ENCODE results near the gene B4GALNT2.
"Not testable (repeated sequence)": the region's sequence is repeated elsewhere in the genome, so short reads cannot be mapped to it uniquely, and the experiment has no call there.

The B4GALNT2 gene, protein sequence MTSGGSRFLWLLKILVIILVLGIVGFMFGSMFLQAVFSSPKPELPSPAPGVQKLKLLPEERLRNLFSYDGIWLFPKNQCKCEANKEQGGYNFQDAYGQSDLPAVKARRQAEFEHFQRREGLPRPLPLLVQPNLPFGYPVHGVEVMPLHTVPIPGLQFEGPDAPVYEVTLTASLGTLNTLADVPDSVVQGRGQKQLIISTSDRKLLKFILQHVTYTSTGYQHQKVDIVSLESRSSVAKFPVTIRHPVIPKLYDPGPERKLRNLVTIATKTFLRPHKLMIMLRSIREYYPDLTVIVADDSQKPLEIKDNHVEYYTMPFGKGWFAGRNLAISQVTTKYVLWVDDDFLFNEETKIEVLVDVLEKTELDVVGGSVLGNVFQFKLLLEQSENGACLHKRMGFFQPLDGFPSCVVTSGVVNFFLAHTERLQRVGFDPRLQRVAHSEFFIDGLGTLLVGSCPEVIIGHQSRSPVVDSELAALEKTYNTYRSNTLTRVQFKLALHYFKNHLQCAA

GRCh38 chr17:49132699-49133364 is at the start of gene B4GALNT2:
Gene B4GALNT2, plus strand, starts transcription at chr17:49132769. Its CDS starts 24 bp downstream, at chr17:49132793.
- H3K27me3 ChIP-seq (ENCODE audit: low read depth, low read length): peaks cover 16% of the 10 kb centered on the region
- peaks cover 0 to 12% of the 10 kb centered on the region in 2 donors for H3K4me1 ChIP-seq (ENCODE audit: control insufficient read depth in 1 of 2, insufficient read depth in 2 of 2, low read length in 2 of 2)
- no peaks in the 10 kb centered on the region for H3K36me3 ChIP-seq (ENCODE audit: control insufficient read depth in 1 of 2, insufficient read depth in 2 of 2, low read length in 2 of 2)
- no peak within 1 kb of the TSS for H3K27ac ChIP-seq (ENCODE audit: low read length)
- peak within 1 kb of the TSS in 1 of 2 donors; percentile 54 for H3K4me3 ChIP-seq (ENCODE audit: low read depth in 1 of 2, low read length in 2 of 2)
- H3K9me3 ChIP-seq (ENCODE audit: control insufficient read depth in 1 of 2, low read length in 2 of 2): peaks cover 0 to 11% of the 10 kb centered on the region in 2 donors

GRCh38 chr17:49085046-49085445 is 47.5 kb upstream of the B4GALNT2 start:
- not testable (repeated sequence) for H3K36me3 ChIP-seq (ENCODE audit: control insufficient read depth in 1 of 2, insufficient read depth in 2 of 2, low read length in 2 of 2); H3K9me3 ChIP-seq (ENCODE audit: control insufficient read depth in 1 of 2, low read length in 2 of 2); H3K27ac ChIP-seq (ENCODE audit: low read length); H3K4me3 ChIP-seq (ENCODE audit: low read depth in 1 of 2, low read length in 2 of 2); H3K4me1 ChIP-seq (ENCODE audit: control insufficient read depth in 1 of 2, insufficient read depth in 2 of 2, low read length in 2 of 2); H3K27me3 ChIP-seq (ENCODE audit: low read depth, low read length)

DNA sequence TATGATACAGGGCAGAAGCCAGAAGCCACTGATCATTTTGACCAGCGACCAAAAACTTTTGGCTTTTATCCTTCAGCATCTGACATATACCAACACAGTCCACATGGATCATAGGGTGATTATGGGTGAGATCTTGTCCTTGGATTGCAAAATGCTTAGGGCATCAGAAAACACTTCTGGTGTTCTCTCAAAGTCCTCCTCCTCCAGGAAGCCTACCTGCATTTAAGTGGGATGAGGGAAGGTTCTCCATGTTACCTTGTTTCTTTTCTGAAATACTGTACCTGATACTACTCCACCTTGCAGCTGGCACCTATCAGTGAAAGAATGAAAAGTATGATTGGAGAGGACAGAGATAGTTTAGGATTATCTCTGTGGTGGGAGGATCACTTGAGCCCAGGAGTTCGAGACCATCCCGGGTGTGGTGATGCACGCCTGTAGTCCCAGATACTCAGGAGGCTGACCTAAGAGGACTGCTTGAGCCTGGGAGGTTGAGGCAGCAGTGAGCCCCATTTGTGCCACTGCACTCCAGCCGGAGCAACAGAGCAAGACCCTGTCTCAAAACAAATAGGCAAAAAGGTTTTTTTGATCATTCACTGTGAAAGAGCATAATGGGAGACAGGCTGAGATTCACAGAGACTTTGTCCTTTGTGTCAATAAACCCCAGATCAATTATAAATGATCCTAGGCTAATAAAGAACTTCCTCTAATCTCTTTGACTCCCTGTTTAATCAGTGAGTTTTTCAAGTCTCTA is 46.8 kb upstream of the B4GALNT2 start:
- Histone ChIP-seq H3K9me3 (ENCODE audit: control insufficient read depth in 1 of 2, low read length in 2 of 2) (no peaks in the 10 kb centered on the region), H3K36me3 (ENCODE audit: control insufficient read depth in 1 of 2, insufficient read depth in 2 of 2, low read length in 2 of 2) (no peaks in the 10 kb centered on the region), H3K4me3 (ENCODE audit: low read depth in 1 of 2, low read length in 2 of 2) (no peak overlapping the region), H3K4me1 (ENCODE audit: control insufficient read depth in 1 of 2, insufficient read depth in 2 of 2, low read length in 2 of 2) (no peaks in the 10 kb centered on the region), H3K27ac (ENCODE audit: low read length) (no peak overlapping the region), H3K27me3 (ENCODE audit: low read depth, low read length) (peaks cover 4% of the 10 kb centered on the region)

- no peaks in the 10 kb centered on the region for H3K9me3 ChIP-seq (ENCODE audit: control insufficient read depth in 1 of 2, low read length in 2 of 2)
- no peak overlapping the region for H3K4me3 ChIP-seq (ENCODE audit: low read depth in 1 of 2, low read length in 2 of 2)
- H3K27ac ChIP-seq (ENCODE audit: low read length): no peak overlapping the region
- H3K27me3 ChIP-seq (ENCODE audit: low read depth, low read length): peaks cover 4% of the 10 kb centered on the region
- no peaks in the 10 kb centered on the region for H3K4me1 ChIP-seq (ENCODE audit: control insufficient read depth in 1 of 2, insufficient read depth in 2 of 2, low read length in 2 of 2)
- no peaks in the 10 kb centered on the region for H3K36me3 ChIP-seq (ENCODE audit: control insufficient read depth in 1 of 2, insufficient read depth in 2 of 2, low read length in 2 of 2)
These were observed 46.3 kb upstream of the B4GALNT2 start for GRCh38 chr17:49086316-49086605.

GRCh38 chr17:49086649-49087048 is 45.9 kb upstream of the B4GALNT2 start:
- Histone ChIP-seq H3K9me3 (ENCODE audit: control insufficient read depth in 1 of 2, low read length in 2 of 2) (no peaks in the 10 kb centered on the region), H3K27ac (ENCODE audit: low read length) (no peak overlapping the region), H3K36me3 (ENCODE audit: control insufficient read depth in 1 of 2, insufficient read depth in 2 of 2, low read length in 2 of 2) (no peaks in the 10 kb centered on the region), H3K4me3 (ENCODE audit: low read depth in 1 of 2, low read length in 2 of 2) (no peak overlapping the region), H3K27me3 (ENCODE audit: low read depth, low read length) (peaks cover 4% of the 10 kb centered on the region), H3K4me1 (ENCODE audit: control insufficient read depth in 1 of 2, insufficient read depth in 2 of 2, low read length in 2 of 2) (no peaks in the 10 kb centered on the region)

DNA sequence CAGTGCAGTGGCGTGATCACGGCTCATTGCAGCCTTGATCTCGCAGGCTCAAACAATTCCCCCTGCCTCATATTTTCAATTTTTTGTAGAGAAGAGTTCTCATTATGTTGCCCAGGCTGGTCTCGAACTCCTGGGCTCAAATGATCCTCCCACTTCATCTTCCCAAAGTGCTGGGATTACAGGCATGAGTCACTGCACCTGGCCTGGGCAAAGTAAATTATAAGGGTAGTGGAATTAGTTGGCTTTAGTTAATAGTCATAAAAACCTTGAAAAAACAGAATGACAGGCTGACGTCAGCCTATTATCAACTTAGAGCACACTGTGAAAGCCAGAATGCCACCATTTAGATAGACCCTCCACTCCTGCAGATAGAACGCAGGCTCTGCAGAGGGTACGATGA is 43.5 kb upstream of the B4GALNT2 start:
- peaks cover 4% of the 10 kb centered on the region for H3K27me3 ChIP-seq (ENCODE audit: low read depth, low read length)
- no peaks in the 10 kb centered on the region for H3K36me3 ChIP-seq (ENCODE audit: control insufficient read depth in 1 of 2, insufficient read depth in 2 of 2, low read length in 2 of 2)

DNA sequence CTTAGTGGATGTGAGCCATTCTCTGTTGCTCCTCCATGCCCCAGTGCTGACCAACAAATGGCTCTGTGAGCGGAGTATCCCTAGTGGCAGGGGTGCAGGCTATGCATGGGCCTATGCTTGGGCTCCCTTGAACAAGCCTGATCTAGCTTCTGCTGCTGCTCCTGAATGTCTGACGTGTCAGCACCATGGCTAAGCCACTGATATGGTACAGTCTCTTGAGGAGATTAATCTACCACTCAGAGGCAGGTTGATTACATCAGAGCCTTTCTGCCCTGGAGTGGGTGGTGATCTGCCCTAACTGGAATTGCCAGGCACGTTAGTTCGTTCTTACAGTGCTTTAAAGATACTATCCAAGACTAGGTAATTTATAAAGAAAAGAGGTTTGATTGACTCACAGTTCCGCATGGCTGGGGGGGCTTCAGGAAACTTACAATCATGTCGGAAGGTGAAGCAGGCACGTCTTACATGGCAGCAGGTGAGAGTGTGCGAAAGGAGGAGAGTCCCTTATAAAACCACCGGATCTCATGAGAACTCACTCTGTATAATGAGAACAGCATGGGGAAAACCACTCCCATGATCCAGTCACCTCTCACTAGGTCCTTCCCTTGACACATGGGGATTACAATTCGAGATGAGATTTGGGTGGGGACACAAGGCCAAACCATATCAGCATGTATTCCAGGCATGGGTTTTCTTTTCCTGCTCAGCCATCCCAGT is 41.5 kb upstream of the B4GALNT2 start:
- peaks cover 4% of the 10 kb centered on the region for H3K27me3 ChIP-seq (ENCODE audit: low read depth, low read length)
- H3K36me3 ChIP-seq (ENCODE audit: control insufficient read depth in 1 of 2, insufficient read depth in 2 of 2, low read length in 2 of 2): no peaks in the 10 kb centered on the region

More for the DNA sequence above, 43.5 kb upstream of the B4GALNT2 start:
- no peak overlapping the region for H3K4me3 ChIP-seq (ENCODE audit: low read depth in 1 of 2, low read length in 2 of 2)
- H3K27ac ChIP-seq (ENCODE audit: low read length): no peak overlapping the region
- no peaks in the 10 kb centered on the region for H3K9me3 ChIP-seq (ENCODE audit: control insufficient read depth in 1 of 2, low read length in 2 of 2)
- H3K4me1 ChIP-seq (ENCODE audit: control insufficient read depth in 1 of 2, insufficient read depth in 2 of 2, low read length in 2 of 2): no peaks in the 10 kb centered on the region

GRCh38 chr17:49093131-49093530 is 39.4 kb upstream of the B4GALNT2 start:
- Histone ChIP-seq H3K4me1 (ENCODE audit: control insufficient read depth in 1 of 2, insufficient read depth in 2 of 2, low read length in 2 of 2) (no peaks in the 10 kb centered on the region), H3K36me3 (ENCODE audit: control insufficient read depth in 1 of 2, insufficient read depth in 2 of 2, low read length in 2 of 2) (no peaks in the 10 kb centered on the region), H3K27ac (ENCODE audit: low read length) (no peak overlapping the region), H3K9me3 (ENCODE audit: control insufficient read depth in 1 of 2, low read length in 2 of 2) (no peaks in the 10 kb centered on the region), H3K4me3 (ENCODE audit: low read depth in 1 of 2, low read length in 2 of 2) (no peak overlapping the region), H3K27me3 (ENCODE audit: low read depth, low read length) (no peaks in the 10 kb centered on the region)

More for the DNA sequence above, 41.5 kb upstream of the B4GALNT2 start:
- Histone ChIP-seq H3K9me3 (ENCODE audit: control insufficient read depth in 1 of 2, low read length in 2 of 2) (no peaks in the 10 kb centered on the region), H3K4me3 (ENCODE audit: low read depth in 1 of 2, low read length in 2 of 2) (no peak overlapping the region), H3K27ac (ENCODE audit: low read length) (no peak overlapping the region), H3K4me1 (ENCODE audit: control insufficient read depth in 1 of 2, insufficient read depth in 2 of 2, low read length in 2 of 2) (no peaks in the 10 kb centered on the region)

DNA sequence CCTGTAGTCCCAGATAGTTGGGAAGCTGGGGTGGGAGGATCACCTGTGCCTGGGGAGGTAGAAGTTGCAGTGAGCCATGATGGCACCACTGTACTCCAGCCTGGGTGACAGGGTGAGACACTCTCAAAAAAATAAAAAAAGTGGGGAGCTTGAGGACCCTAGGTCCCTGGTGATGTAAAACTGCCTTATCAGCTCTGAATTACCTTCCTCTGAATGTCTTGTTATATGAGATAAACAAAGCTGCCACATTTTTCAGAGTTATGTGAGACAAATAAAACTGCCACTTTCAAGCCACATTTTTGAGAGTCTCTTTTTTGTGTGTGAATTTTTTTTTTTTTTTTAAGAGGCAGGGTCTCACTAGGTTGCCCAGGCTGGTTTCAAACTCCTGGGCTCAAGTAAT is 32.0 kb upstream of the B4GALNT2 start:
- no peaks in the 10 kb centered on the region for H3K9me3 ChIP-seq (ENCODE audit: control insufficient read depth in 1 of 2, low read length in 2 of 2)
- H3K4me3 ChIP-seq (ENCODE audit: low read depth in 1 of 2, low read length in 2 of 2): no peak overlapping the region
- H3K27me3 ChIP-seq (ENCODE audit: low read depth, low read length): no peaks in the 10 kb centered on the region
- no peak overlapping the region for H3K27ac ChIP-seq (ENCODE audit: low read length)
- H3K4me1 ChIP-seq (ENCODE audit: control insufficient read depth in 1 of 2, insufficient read depth in 2 of 2, low read length in 2 of 2): no peaks in the 10 kb centered on the region
- H3K36me3 ChIP-seq (ENCODE audit: control insufficient read depth in 1 of 2, insufficient read depth in 2 of 2, low read length in 2 of 2): no peaks in the 10 kb centered on the region

GRCh38 chr17:49101054-49101534 is 31.5 kb upstream of the B4GALNT2 start:
- no peaks in the 10 kb centered on the region for H3K36me3 ChIP-seq (ENCODE audit: control insufficient read depth in 1 of 2, insufficient read depth in 2 of 2, low read length in 2 of 2)
- no peak overlapping the region for H3K4me3 ChIP-seq (ENCODE audit: low read depth in 1 of 2, low read length in 2 of 2)
- no peaks in the 10 kb centered on the region for H3K4me1 ChIP-seq (ENCODE audit: control insufficient read depth in 1 of 2, insufficient read depth in 2 of 2, low read length in 2 of 2)
- no peaks in the 10 kb centered on the region for H3K27me3 ChIP-seq (ENCODE audit: low read depth, low read length)
- H3K27ac ChIP-seq (ENCODE audit: low read length): no peak overlapping the region
- H3K9me3 ChIP-seq (ENCODE audit: control insufficient read depth in 1 of 2, low read length in 2 of 2): no peaks in the 10 kb centered on the region

- H3K36me3 ChIP-seq (ENCODE audit: control insufficient read depth in 1 of 2, insufficient read depth in 2 of 2, low read length in 2 of 2); H3K27me3 ChIP-seq (ENCODE audit: low read depth, low read length); H3K9me3 ChIP-seq (ENCODE audit: control insufficient read depth in 1 of 2, low read length in 2 of 2); H3K27ac ChIP-seq (ENCODE audit: low read length); H3K4me3 ChIP-seq (ENCODE audit: low read depth in 1 of 2, low read length in 2 of 2); H3K4me1 ChIP-seq (ENCODE audit: control insufficient read depth in 1 of 2, insufficient read depth in 2 of 2, low read length in 2 of 2): not testable (repeated sequence)
These were observed 29.2 kb upstream of the B4GALNT2 start for GRCh38 chr17:49103360-49103759.
